Thyroid gland (tissue), 4 donors: ENCODE data around the gene MAP6. TPM values are rescaled to one million over a fixed set of nuclear protein-coding genes. Genes with fewer than 3 reads are reported as not detected.
A peak's percentile ranks its signal among the peaks of the same experiment; 100 is the strongest.
"Not testable (repeated sequence)": the region's sequence is repeated elsewhere in the genome, so short reads cannot be mapped to it uniquely, and the experiment has no call there.

ENCODE experiments used
- DNase-seq, 2 donors: peaks; one replicate each; pipeline ENCODE4 v3.0.0-alpha.2; 2019
- H3K27ac ChIP-seq, 3 donors: fragments of 200-600 bp; sonication (generic); 1 replicate in 2 of 3; 2 replicates in 1 of 3; pipeline ENCODE4 v1.5.1; 2016 to 2019; ENCODE audit warnings: mild to moderate bottlenecking in 1 of 3, moderate library complexity in 1 of 3
- H3K27me3 ChIP-seq: fragments of 200-600 bp; sonication (generic); one replicate; pipeline ENCODE4 v1.5.1; 2019
- H3K36me3 ChIP-seq, 2 donors: fragments of 200-600 bp; sonication (generic); one replicate each; pipeline ENCODE4 v1.5.1; 2016 to 2019
- H3K4me1 ChIP-seq, 2 donors: fragments of 200-600 bp; sonication (generic); one replicate each; pipeline ENCODE4 v1.5.1; 2017 to 2019
- H3K4me3 ChIP-seq, 3 donors: fragments of 200-600 bp; sonication (generic); replicated peaks in 1 of 3; 1 replicate in 2 of 3; 2 replicates in 1 of 3; pipeline ENCODE4 v1.5.1; 2016; ENCODE audit warnings: mild to moderate bottlenecking in 1 of 3
- H3K9me3 ChIP-seq: fragments of 200-600 bp; sonication (generic); one replicate; pipeline ENCODE4 v1.5.1; 2017
- POLR2A ChIP-seq, 2 donors: fragments of 450-650 bp; IDR thresholded peaks; one replicate each; pipeline ENCODE4 v1.6.1; 2017; ENCODE audit warnings: antibody characterized with exemption in 2 of 2, mild to moderate bottlenecking in 2 of 2, moderate library complexity in 1 of 2
- WGBS, 2 donors: methylation state at CpG; one replicate each; pipeline ENCODE4 v1.1.5; 2017; 5-methylcytosine and 5-hydroxymethylcytosine counted together
- intact Hi-C: fragments of 100-400 bp; cut with DNase I; formaldehyde crosslinking; loops from one replicate; pipeline ENCODE4 v1.15.1; 2023
- total RNA-seq, 4 donors: library from RNA; depleted of rRNA; stranded (reverse); fragments of >200 nt; gene quantifications; one replicate each; pipeline ENCODE4 v1.2.3, GENCODE V29; 2016
- TF ChIP-seq, protein P1 (sequence below), 6 experiments: fragments of 200-600 bp in 3 of 6; fragments of 450-650 bp in 3 of 6; sonication (generic) in 3 of 6; IDR thresholded peaks; one replicate each; pipeline ENCODE4 v1.5.1; 2016 to 2019; ENCODE audit warnings: antibody characterized with exemption in 6 of 6, mild to moderate bottlenecking in 2 of 6, inconsistent platforms in 1 of 6, moderate library complexity in 1 of 6

The MAP6 gene
- total RNA-seq, 4 donors from 2014 or later = 4.8 to 13.8 (median 9.4) TPM

DNA sequence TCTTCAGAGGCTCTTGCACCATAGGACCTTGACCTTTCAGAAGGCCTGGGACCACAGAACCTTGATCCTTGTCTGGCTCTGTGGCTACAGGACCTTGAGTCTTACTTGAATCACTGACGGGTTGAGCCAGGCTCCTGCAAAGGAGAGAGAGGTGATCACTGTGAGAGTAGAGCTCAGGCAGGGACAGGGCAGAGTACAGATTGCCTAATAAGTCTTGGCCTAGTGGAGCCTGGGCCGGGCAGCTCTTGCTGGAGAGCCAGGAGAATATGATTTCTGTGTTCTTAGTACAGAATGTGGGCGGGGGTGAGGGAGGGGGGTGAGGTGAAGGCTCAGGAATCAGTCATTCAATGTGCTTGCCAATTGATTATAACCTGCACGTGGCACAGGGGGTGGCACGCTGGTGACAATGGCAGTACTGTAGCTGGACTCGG is 80.8 kb downstream of the MAP6 start:
- intact Hi-C loops = no loop called here
- H3K27me3 ChIP-seq = no peaks in the 10 kb centered on the region
- H3K9me3 ChIP-seq = no peaks in the 10 kb centered on the region
- WGBS, 2 donors = 70 to 80% methylated on average over 6 of the region's 6 CpGs
- TF ChIP-seq POLR2A (IDR thresholded peaks at IDR 0.05) = no peak
- TF ChIP-seq, protein P1, sequence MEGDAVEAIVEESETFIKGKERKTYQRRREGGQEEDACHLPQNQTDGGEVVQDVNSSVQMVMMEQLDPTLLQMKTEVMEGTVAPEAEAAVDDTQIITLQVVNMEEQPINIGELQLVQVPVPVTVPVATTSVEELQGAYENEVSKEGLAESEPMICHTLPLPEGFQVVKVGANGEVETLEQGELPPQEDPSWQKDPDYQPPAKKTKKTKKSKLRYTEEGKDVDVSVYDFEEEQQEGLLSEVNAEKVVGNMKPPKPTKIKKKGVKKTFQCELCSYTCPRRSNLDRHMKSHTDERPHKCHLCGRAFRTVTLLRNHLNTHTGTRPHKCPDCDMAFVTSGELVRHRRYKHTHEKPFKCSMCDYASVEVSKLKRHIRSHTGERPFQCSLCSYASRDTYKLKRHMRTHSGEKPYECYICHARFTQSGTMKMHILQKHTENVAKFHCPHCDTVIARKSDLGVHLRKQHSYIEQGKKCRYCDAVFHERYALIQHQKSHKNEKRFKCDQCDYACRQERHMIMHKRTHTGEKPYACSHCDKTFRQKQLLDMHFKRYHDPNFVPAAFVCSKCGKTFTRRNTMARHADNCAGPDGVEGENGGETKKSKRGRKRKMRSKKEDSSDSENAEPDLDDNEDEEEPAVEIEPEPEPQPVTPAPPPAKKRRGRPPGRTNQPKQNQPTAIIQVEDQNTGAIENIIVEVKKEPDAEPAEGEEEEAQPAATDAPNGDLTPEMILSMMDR (IDR thresholded peaks at IDR 0.05) = no peak
- no peaks in the 10 kb centered on the region for H3K36me3 ChIP-seq
- DNase-seq = peak; percentile 65 to 69
- H3K4me1 ChIP-seq = peaks cover 5 to 26% of the 10 kb centered on the region in 2 donors
- no peak overlapping the region for H3K27ac ChIP-seq
- H3K4me3 ChIP-seq = no peak overlapping the region

DNA sequence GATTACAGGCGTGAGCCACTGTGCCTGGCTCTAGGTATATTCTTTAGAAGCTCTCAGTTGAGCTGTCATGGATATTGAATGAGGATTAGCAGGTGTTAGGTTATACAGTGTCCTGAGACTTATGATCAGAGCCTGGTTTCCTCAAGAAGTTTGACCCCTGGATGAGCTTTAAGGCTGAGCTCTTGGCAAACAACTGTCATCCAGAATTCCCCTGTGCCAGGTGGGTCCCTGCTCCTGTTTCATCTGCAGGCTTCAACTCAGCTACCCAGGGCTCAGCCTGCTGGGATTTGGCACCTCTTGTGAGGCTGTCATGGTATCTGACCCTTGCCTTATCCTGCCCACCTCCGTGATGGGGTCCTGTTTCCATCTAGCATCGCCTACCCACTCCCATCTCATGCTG is 82.4 kb downstream of the MAP6 start:
- Histone ChIP-seq H3K4me3 (no peak overlapping the region), H3K4me1 (peaks cover 10 to 28% of the 10 kb centered on the region in 2 donors), H3K36me3 (no peaks in the 10 kb centered on the region), H3K9me3 (no peaks in the 10 kb centered on the region), H3K27ac (no peak overlapping the region), H3K27me3 (no peaks in the 10 kb centered on the region)
- DNase-seq = no peak
- no peak for TF ChIP-seq POLR2A (IDR thresholded peaks at IDR 0.05)
- TF ChIP-seq, protein P1 (IDR thresholded peaks at IDR 0.05) = no peak
- 94 to 97% methylated on average over 3 of the region's 3 CpGs for whole genome bisulfite sequencing, 2 donors
- intact Hi-C loops = no loop called here

DNA sequence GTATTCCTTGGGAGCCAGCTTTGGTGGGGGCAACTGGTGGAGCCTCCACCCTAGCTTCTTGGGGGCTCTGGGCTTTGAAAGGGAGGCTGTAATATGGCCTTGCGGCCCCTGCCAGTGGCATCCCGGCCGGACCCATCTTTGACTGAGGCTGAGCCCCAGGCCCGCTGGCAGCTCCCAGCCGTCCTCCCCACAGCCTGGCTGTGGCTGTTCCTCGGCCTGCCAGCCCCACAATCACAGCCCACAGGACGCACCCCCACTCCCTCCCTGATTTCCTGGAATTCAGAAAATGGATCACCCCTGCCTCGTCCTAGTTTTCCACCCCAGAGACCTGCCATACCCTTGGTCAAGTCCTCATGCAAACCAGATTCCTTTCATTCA is 83.6 kb downstream of the MAP6 start:
- 63 to 91% methylated on average over 5 to 6 of the region's 8 CpGs for WGBS, 2 donors
- Histone ChIP-seq H3K9me3 (no peaks in the 10 kb centered on the region), H3K27ac (peak overlapping the region in 1 of 3 donors; percentile 99), H3K27me3 (no peaks in the 10 kb centered on the region), H3K36me3 (no peaks in the 10 kb centered on the region), H3K4me1 (peaks cover 13 to 30% of the 10 kb centered on the region in 2 donors), H3K4me3 (no peak overlapping the region)
- no peak for DNase-seq
- intact Hi-C loops = no loop called here
- TF ChIP-seq POLR2A (IDR thresholded peaks at IDR 0.05) = no peak
- TF ChIP-seq, protein P1 (IDR thresholded peaks at IDR 0.05) = no peak

DNA sequence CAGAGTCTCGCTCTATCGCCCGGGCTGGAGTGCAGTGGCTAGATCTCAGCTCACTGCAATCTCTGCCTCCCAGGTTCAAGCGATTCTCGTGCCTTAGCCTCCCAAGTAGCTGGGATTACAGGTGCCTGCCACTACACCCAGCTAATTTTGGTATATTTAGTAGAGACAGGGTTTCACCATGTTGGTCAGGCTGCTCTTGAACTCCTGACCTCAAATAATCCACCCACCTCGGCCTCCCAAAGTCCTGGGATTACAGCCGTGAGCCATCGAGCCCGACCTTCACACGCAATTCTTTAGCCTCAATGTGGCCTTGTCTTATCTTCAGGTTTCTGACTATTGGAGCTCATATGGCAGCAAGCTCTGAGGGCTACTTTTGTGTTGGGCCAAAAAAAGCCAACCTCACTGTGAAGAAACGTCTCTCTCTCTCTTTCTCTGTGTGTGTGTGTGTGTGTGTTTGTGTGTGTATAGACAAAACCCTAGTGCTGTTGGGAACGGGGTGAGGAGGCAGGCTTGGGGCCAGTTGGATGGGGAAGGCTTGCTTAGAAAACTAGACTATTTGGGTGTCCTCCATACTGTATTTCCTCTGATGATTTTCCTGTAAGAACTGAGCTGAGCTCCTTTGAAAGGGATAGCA is 84.1 kb downstream of the MAP6 start:
- not testable (repeated sequence) for H3K36me3 ChIP-seq, H3K4me3 ChIP-seq, H3K9me3 ChIP-seq, H3K27me3 ChIP-seq, DNase-seq
- WGBS, 2 donors = 77 to 95% methylated on average over 12 of the region's 12 CpGs
- intact Hi-C loops = loop anchor here (5.0 kb wide), 1 partner anchor 37 kb away; no protein-coding TSS in a partner anchor
- H3K27ac ChIP-seq = peak overlapping the region; percentile 97 to 99 (median 98)
- peaks cover 17 to 35% of the 10 kb centered on the region in 2 donors for H3K4me1 ChIP-seq

DNA sequence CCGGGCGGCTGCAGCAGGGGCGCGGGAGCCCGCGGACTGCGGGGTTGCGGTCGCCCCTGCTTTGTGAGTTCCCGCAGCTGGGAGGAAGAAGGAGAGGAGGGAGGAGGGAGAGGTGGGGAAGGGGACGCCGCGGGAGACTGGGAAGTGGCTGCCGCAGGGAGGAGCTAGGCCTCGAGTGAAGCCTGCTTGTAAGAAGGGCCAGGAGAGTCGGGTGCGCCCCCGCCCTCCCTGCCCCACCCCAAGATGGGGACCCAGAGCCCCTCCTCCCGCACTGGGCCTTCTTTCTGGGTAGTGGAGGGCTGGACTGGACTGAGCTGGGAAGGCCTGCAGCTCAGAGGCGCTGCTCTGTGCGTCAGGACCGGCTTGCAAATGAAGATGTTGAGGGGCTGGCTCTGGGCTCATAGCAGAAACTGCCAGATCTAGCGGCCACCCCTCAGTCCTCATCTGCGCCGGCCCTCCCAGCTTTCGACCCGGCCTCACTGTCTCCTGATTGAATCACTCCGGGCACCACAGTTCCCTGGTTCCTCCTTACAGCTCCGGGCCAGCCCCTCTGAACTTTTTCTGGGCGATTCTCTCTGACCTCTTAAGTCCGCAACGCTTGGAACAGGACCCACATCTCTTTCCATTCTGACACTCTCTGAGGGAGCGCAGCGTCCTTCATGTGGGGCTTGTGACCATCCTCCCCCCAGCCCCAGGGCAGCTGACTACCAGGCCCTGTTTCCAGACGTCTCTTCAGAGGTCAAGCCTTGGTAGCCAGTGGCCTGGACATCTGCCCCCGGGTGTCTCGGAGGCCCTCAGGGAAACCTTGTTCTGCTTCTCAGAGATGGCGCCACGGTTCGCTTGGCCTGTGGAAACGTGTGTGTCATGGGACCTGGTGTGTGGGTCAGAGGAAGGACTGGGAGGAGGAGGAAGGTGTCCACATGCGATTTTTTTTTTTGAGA is 84.8 kb downstream of the MAP6 start:
- peaks cover 24 to 43% of the 10 kb centered on the region in 2 donors for H3K4me1 ChIP-seq
- intact Hi-C loops = loop anchor here (5.0 kb wide), 1 partner anchor 37 kb away; no protein-coding TSS in a partner anchor
- peak overlapping the region; percentile 97 to 99 (median 98) for H3K27ac ChIP-seq
- peak; percentile 65 to 73 for DNase-seq
- H3K4me3 ChIP-seq = peak overlapping the region; percentile 38 to 74 (median 62)
- no peaks in the 10 kb centered on the region for H3K9me3 ChIP-seq
- TF ChIP-seq, protein P1 (IDR thresholded peaks at IDR 0.05) = no peak
- peak in 1 of 2 donors; percentile 50 for TF ChIP-seq POLR2A (IDR thresholded peaks at IDR 0.05)
- H3K27me3 ChIP-seq = no peaks in the 10 kb centered on the region
- 19 to 24% methylated on average over 31 to 42 of the region's 42 CpGs for WGBS, 2 donors
- no peaks in the 10 kb centered on the region for H3K36me3 ChIP-seq
